H7 (cell line): ENCODE results near the gene C10orf71. TPM values are rescaled to one million over a fixed set of nuclear protein-coding genes. Genes with fewer than 3 reads are reported as not detected.

ENCODE experiments used
- DNase-seq: peaks from one replicate; pipeline ENCODE4 v3.0.0; 2012
- H3K27me3 ChIP-seq: 2 replicates; pipeline ENCODE4 v1.6.0; 2011; ENCODE audit warnings: mild to moderate bottlenecking, low read length; ENCODE audit not compliant: control insufficient read depth, insufficient read depth
- H3K36me3 ChIP-seq: replicated peaks from 2 replicates; pipeline ENCODE4 v1.5.1; 2011; ENCODE audit warnings: low read length; ENCODE audit not compliant: control insufficient read depth, insufficient read depth
- H3K4me3 ChIP-seq: 2 replicates; pipeline ENCODE4 v1.5.1; 2011; ENCODE audit warnings: low read depth, mild to moderate bottlenecking, control low read depth, low read length, moderate library complexity; ENCODE audit not compliant: insufficient read depth
- total RNA-seq: library from RNA; depleted of rRNA; stranded (reverse); fragments of >200 nt; shearing (Covaris generic); gene quantifications from 2 replicates; pipeline ENCODE4 v1.2.3, GENCODE V29; 2014

Gene C10orf71
- total RNA-seq, 1 experiment from 2014 or later, result not detected

- H3K4me3 ChIP-seq, result no peak overlapping the region
- no peaks in the 10 kb centered on the region for H3K27me3 ChIP-seq
- DNase-seq, result peak; percentile 78
- H3K36me3 ChIP-seq, result no peaks in the 10 kb centered on the region
These were observed 60.6 kb downstream of the C10orf71 start for GRCh38 chr10:49359349-49360270.

GRCh38 chr10:49360271-49361177 is 61.6 kb downstream of the C10orf71 start:
- H3K36me3 ChIP-seq, result no peaks in the 10 kb centered on the region
- H3K4me3 ChIP-seq, result no peak overlapping the region
- DNase-seq, result no peak
- H3K27me3 ChIP-seq, result no peaks in the 10 kb centered on the region

- DNase-seq, result no peak
- H3K27me3 ChIP-seq, result no peaks in the 10 kb centered on the region
- H3K4me3 ChIP-seq, result no peak overlapping the region
- no peaks in the 10 kb centered on the region for H3K36me3 ChIP-seq
These were observed 62.2 kb downstream of the C10orf71 start for GRCh38 chr10:49361178-49361554.

- no peak for DNase-seq
- H3K4me3 ChIP-seq, result no peak overlapping the region
- H3K36me3 ChIP-seq, result no peaks in the 10 kb centered on the region
- H3K27me3 ChIP-seq, result no peaks in the 10 kb centered on the region
These were observed 63.0 kb downstream of the C10orf71 start for GRCh38 chr10:49361735-49362568.

- Histone ChIP-seq H3K4me3 (no peak overlapping the region), H3K36me3 (no peaks in the 10 kb centered on the region), H3K27me3 (no peaks in the 10 kb centered on the region)
- DNase-seq, result no peak
These were observed 63.8 kb downstream of the C10orf71 start for GRCh38 chr10:49362596-49363260.

- H3K4me3 ChIP-seq, result no peak overlapping the region
- no peaks in the 10 kb centered on the region for H3K27me3 ChIP-seq
- H3K36me3 ChIP-seq, result no peaks in the 10 kb centered on the region
- no peak for DNase-seq
These were observed 64.5 kb downstream of the C10orf71 start for GRCh38 chr10:49363309-49364031.

GRCh38 chr10:49364051-49364450 is 65.1 kb downstream of the C10orf71 start:
- H3K27me3 ChIP-seq, result no peaks in the 10 kb centered on the region
- H3K4me3 ChIP-seq, result no peak overlapping the region
- no peak for DNase-seq
- no peaks in the 10 kb centered on the region for H3K36me3 ChIP-seq

GRCh38 chr10:49364747-49365146 is 65.8 kb downstream of the C10orf71 start:
- no peak overlapping the region for H3K4me3 ChIP-seq
- no peaks in the 10 kb centered on the region for H3K27me3 ChIP-seq
- H3K36me3 ChIP-seq, result no peaks in the 10 kb centered on the region
- no peak for DNase-seq

GRCh38 chr10:49365275-49365674 is 66.3 kb downstream of the C10orf71 start:
- Histone ChIP-seq H3K4me3 (no peak overlapping the region), H3K36me3 (no peaks in the 10 kb centered on the region), H3K27me3 (no peaks in the 10 kb centered on the region)
- DNase-seq, result no peak

- Histone ChIP-seq H3K4me3 (no peak overlapping the region), H3K27me3 (no peaks in the 10 kb centered on the region), H3K36me3 (no peaks in the 10 kb centered on the region)
- DNase-seq, result no peak
These were observed 66.9 kb downstream of the C10orf71 start for GRCh38 chr10:49365675-49366415.

- Histone ChIP-seq H3K27me3 (no peaks in the 10 kb centered on the region), H3K4me3 (no peak overlapping the region), H3K36me3 (no peaks in the 10 kb centered on the region)
- no peak for DNase-seq
These were observed 67.5 kb downstream of the C10orf71 start for GRCh38 chr10:49366460-49366859.

GRCh38 chr10:49367600-49367999 is 68.6 kb downstream of the C10orf71 start:
- H3K36me3 ChIP-seq, result no peaks in the 10 kb centered on the region
- H3K4me3 ChIP-seq, result no peak overlapping the region
- DNase-seq, result peak; percentile 62
- H3K27me3 ChIP-seq, result no peaks in the 10 kb centered on the region; the same call in 1 of the 2 replicates

GRCh38 chr10:49368256-49368655 is 69.3 kb downstream of the C10orf71 start:
- H3K4me3 ChIP-seq, result no peak overlapping the region
- no peak for DNase-seq

More at GRCh38 chr10:49368256-49368655, 69.3 kb downstream of the C10orf71 start:
- Histone ChIP-seq H3K36me3 (no peaks in the 10 kb centered on the region), H3K27me3 (no peaks in the 10 kb centered on the region; the same call in 1 of the 2 replicates)
